NCI-H1092 (cell line): ENCODE measurements around the gene SRRM3.
"Not testable (repeated sequence)": the region's sequence is repeated elsewhere in the genome, so short reads cannot be mapped to it uniquely, and the experiment has no call there.

Experiments used
- DNase-seq: peaks from one replicate; lab custom pipeline; 2025; lab: John Stamatoyannopoulos, UW

SRRM3 gene

DNA sequence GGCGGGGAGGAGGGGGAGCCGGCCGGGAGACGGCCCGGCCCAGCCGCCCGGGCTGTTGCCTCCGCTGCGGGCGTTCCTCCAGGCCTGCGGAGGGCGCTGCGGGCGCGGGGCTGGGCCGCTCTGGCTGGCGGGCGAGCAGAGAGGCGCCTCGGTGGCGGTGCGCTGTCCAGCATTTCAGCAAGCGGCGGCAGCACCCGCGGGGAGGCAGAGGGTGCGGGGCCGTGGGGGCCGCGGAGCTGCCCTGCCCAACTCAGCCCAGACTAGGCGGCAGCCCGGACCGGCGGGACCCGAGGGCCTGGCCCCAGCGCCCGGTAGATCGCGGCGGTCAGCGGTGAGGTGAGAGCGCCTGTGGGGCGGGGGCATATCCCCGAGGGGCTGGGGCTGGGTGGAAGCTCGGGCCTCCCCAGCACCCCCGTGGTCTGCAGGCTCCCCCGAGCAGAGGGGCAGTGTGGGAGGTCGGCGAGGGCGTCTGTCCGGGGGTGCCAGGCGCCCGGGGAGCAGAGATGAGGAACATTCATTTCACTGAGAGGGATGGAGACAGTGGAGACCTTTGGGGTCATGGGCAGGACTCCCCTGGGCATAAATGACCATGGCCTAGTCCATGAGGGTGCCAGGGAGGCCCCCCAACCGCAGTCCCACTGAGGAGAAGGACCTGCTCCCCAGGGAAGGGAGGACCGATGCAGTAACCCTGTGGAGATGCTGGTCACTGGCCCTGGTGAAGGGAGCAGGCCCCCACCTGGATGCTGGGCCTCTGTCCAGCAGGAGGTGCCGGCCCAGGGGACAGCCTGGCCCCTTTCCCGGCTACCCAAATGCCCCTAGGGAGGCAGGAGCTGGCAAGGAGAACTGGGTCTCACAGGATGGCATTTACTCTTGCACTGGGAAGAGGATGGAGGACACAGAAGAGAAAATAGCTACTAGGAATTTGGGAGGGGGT lies at the start of gene SRRM3:
Gene SRRM3, plus strand, starts transcription at position 165 of the 934 bp plus-strand sequence. CDS start 33,171 bp downstream, outside the sequence.
- DNase-seq = peak; percentile 67

DNA sequence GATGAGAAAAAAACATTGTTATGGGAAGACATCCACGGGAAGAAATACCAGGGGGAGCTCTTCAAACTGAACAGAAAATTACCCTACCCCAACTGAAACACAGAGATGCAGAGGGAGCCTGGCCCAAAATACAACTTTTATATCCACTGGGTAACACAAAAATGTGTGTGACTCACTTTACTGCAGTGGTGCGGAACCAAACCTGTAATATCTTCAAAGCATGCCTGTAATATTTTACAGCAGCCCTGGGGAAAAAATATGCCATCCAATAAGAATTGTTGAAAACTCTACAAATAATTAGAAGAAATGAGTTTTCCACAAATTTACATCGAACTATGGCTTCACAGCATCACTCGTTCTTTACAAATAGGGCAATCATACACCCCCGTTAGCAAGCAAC lies 49.8 kb upstream of the SRRM3 start:
- no peak for DNase-seq

DNA sequence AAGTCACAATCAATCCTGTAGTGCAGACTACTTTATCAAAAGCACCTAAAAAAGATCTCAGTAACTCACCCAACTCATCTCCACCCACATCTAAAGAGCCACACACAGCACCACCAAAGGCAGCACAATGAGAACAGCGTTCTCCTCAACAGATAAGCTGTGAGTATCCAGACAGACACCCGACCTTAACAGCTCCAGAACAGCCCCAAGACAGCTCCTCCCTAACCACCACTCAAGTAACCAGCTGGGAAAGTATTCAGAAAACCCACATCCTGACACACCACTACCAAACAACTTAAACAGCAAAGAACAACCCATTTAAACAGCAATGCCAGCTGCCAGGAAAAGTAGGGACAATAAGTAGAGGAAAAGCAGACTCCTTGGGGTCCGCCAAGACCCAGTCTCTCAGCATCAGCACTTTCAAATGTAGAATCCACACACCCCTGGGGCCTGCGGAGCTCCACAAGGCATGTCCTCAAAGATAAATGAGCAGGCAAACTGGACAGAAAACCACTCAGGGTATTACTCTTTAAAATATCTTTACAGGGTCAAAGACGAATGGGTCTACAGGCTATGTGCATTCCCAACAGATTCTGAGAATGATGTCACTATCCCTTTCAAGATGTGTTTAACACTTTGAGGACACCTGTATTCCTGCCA lies 48.0 kb upstream of the SRRM3 start:
- DNase-seq = not testable (repeated sequence)

- DNase-seq = no peak
Measured at GRCh38 chr7:76155938-76156337, 45.8 kb upstream of the SRRM3 start.

DNA sequence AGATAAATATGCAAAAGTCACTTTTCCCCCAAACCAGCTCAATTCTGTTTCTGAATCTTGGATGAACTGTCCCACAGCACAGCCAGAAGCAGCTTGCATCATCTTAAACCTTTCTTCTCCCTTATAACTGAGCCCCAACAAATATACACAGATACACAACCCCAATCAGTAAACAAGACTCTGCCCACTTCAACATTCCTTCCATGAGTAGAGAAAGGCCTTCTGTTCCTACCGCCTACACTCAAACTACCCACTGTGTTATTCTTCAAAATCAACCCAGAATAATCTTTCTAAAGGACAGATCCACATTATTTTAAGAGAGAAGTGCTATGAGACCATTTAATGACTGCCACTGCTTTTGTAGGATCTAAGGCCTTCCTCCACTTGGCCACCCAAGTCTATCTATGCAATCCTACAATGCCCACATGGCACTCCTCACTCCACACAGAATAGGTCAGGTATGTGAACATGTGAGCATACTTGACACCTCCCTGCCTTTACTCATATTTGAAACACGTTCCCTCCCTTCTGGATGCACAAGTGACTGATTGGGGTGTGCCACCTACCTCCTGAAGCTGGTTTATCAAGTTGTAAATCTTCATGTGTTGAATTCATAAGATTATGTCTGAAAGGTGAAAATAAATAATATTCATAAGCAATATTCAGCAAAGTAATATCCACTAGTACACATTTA lies 44.6 kb upstream of the SRRM3 start:
- DNase-seq = not testable (repeated sequence)

- not testable (repeated sequence) for DNase-seq
Measured at GRCh38 chr7:76158416-76158815, 43.3 kb upstream of the SRRM3 start.

DNA sequence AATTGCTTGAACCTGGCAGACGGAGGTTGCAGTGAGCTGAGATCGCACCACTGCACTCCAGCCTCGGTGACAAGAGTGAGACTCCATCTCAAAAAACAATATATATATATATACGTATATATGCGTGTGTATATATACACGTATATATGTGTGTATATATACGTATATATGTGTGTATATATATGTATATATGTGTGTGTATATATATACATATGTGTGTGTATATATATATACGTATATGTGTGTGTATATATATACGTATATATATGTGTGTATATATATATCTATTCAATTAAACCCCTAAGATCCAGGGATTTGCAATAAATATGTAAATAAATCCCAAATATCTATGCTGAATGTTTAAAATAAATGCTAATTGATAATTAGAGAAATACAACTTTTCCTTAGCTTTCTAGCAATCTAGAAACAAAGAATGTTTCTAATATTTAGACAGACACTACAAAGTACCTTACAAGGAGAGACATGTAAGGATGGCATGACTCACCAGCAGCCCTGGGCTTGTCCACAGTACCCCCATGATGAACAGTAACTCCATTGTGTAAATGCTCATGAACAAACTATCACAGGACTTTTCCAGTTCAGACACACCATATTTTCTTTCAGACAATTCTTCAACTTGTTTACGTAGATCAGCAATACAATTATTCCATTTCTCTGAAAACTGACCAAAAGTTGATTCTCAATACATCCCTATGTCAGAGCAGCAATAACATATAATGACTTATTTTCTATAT lies 39.1 kb upstream of the SRRM3 start:
- not testable (repeated sequence) for DNase-seq

- DNase-seq = peak; percentile 16
Measured at GRCh38 chr7:76163812-76164211, 37.9 kb upstream of the SRRM3 start.

- DNase-seq = no peak
Measured at GRCh38 chr7:76165106-76165972, 36.4 kb upstream of the SRRM3 start.

DNA sequence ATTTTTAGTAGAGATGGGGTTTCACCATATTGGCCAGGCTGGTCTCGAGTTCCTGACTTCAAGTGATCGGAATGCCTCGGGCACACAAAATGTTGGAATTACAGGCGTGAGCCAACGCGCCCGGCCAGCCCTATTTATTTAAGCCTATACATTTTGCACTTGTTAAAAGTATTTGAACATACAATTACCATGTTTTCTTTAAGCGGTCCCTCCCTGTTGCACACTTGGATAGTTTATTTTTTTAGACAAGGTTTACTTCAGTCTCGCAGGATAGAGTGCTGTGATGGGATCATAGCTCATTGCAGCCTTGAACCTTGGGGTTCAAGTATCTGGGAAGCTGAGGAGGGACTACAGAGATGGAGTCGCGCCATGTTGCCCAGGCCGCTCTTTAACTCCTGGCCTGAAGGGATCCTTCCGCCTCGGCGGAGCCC lies 35.7 kb upstream of the SRRM3 start:
- DNase-seq = no peak

- peak; percentile 97 for DNase-seq
Measured at GRCh38 chr7:76166404-76167255, 35.1 kb upstream of the SRRM3 start.

DNA sequence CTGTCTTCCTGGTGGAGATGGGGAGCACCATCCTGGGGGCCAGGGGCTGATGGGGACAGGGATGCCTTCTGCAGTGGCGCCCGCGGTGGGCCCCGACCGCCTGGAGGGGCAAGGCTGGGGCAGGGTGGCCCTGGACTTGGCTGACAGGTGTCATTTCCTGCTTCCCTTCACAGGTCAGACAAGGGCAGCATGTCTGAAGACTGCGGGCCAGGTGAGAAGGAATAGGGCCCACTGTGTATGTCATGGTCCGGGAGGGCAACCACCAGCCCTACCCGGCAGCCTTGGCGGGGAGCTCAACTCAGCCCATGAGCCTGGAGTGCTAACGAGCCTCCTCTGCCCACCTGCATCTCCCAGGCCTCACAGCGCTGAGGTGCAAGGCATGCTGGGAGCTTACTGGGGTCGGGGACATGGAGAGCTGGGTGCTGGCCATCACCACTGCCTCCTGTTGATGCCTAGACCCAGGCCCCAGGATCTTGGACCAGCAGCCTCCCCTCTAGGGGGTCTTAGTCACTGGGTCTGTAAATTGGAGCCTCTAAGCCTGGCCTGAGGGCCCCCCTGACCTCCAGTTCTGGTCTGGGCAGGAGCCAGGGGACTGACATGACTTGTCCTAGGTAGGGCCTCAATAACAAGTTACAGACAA lies 28.0 kb upstream of the SRRM3 start:
- DNase-seq = no peak

DNA sequence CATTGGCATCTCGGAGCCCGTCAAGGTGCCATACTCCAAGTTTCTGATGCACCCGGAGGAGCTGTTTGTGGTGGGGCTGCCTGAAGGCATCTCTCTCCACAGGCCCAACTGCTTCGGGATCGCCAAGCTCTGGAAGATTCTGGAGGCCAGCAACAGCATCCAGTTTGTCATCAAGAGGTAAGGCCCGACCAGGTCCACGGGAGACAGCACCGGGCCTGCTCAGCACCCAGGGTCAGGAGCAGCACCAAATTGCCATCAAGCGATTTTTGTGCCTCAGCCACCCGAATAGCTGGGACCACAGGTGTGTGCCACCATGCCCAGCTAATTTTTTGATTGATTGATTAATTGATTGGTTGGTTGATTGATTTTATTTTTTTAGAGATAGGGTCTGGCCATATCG lies 24.7 kb upstream of the SRRM3 start:
- not testable (repeated sequence) for DNase-seq

- no peak for DNase-seq
Measured at GRCh38 chr7:76179686-76180085, 22.0 kb upstream of the SRRM3 start.

GRCh38 chr7:76182225-76182960 lies 19.3 kb upstream of the SRRM3 start:
- no peak for DNase-seq

GRCh38 chr7:76185187-76185896 lies 16.4 kb upstream of the SRRM3 start:
- DNase-seq = no peak

GRCh38 chr7:76187272-76187671 lies 14.4 kb upstream of the SRRM3 start:
- no peak for DNase-seq

- DNase-seq = no peak
Measured at GRCh38 chr7:76189276-76189675, 12.4 kb upstream of the SRRM3 start.
